Activated T-cell treated with anti-CD3 and anti-CD28 coated beads, Interleukin-2, amount 50 U/mL, for 1 hour (primary cell): ENCODE data around the gene SHANK1.
"Not testable (repeated sequence)": the region's sequence is repeated elsewhere in the genome, so short reads cannot be mapped to it uniquely, and the experiment has no call there.

Experiments
- DNase-seq: peaks from one replicate; pipeline ENCODE4 v3.0.0-alpha.2; 2020

SHANK1 gene

GRCh38 chr19:50629194-50629593 is 90.4 kb downstream of the SHANK1 start:
- no peak for DNase-seq

DNA sequence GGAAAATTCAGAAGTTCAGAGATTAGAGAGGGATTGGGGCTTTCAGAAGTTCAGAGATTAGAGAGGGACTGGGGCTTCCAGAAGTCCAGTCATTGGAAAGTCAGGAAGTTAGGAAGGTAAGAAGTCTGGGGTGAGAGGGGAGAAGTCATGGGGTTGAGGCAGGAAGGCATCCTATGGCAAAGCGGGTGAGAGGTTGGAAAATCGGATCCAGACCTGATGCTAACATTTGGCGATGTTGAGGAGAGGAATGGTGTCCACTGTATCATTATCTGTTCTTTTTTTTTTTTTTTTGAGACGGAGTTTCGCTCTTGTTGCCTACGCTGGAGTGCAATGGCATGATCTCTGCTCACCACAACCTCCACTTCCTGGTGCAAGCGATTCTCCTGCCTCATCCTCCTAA is 91.1 kb downstream of the SHANK1 start:
- DNase-seq, result no peak

GRCh38 chr19:50628146-50628545 is 91.5 kb downstream of the SHANK1 start:
- no peak for DNase-seq

- no peak for DNase-seq
Measured at GRCh38 chr19:50626795-50627194, 92.8 kb downstream of the SHANK1 start.

DNA sequence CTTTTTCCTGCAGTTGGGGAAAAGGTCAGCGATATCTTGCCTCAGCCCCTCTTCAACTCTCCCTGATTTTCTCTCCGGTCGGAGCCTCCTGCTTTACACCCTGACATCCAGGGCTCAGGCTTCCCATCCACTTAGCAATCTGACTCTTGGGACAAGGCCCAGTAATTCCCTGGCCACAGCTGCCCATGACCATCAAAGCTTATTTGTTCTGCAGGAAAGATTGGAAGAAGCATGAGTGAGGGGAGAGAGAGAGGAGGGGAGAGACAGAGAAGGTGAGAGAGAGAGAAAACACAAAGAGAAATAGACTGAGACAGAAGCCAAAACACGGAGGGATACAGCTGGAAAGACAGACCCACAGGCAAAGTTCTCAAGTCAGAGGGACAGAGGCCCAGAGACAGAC is 93.6 kb downstream of the SHANK1 start:
- DNase-seq, result no peak

DNA sequence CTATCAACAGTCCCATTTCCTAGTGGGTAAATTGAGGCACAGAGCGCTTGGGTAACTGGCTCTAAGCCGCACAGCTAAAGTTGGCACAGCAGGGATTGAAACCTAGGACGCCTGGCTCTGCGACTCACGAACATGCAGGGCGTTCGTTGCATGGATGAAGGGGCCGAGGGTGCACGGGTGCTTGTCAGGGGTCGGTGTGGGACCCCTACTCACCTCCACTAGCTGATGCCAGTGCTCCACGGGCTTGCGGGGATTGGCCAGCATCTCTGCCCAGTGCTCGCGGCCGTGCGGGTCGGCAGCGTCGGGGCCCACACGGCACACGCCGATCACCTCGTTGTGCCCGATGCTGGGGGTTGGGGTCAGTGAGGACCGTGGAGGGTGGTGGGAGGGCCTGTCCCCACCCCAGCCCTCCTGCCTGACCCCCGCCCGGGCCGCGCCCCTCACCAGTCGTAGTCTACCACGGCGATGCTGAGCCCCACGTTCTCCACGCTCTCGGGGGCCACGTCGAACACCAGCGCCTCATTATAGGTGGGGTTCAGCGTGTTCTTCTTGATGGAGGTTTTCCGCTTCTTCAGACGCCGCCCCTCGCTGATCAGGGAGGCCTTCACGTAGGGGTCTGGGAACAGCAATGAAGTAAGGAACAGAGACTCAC is 94.5 kb downstream of the SHANK1 start:
- DNase-seq, result no peak

GRCh38 chr19:50620394-50620906 is 99.2 kb downstream of the SHANK1 start:
- DNase-seq, result not testable (repeated sequence)

GRCh38 chr19:50619184-50619583 is 100.4 kb downstream of the SHANK1 start:
- DNase-seq, result not testable (repeated sequence)

- not testable (repeated sequence) for DNase-seq
Measured at GRCh38 chr19:50618379-50618778, 101.2 kb downstream of the SHANK1 start.

DNA sequence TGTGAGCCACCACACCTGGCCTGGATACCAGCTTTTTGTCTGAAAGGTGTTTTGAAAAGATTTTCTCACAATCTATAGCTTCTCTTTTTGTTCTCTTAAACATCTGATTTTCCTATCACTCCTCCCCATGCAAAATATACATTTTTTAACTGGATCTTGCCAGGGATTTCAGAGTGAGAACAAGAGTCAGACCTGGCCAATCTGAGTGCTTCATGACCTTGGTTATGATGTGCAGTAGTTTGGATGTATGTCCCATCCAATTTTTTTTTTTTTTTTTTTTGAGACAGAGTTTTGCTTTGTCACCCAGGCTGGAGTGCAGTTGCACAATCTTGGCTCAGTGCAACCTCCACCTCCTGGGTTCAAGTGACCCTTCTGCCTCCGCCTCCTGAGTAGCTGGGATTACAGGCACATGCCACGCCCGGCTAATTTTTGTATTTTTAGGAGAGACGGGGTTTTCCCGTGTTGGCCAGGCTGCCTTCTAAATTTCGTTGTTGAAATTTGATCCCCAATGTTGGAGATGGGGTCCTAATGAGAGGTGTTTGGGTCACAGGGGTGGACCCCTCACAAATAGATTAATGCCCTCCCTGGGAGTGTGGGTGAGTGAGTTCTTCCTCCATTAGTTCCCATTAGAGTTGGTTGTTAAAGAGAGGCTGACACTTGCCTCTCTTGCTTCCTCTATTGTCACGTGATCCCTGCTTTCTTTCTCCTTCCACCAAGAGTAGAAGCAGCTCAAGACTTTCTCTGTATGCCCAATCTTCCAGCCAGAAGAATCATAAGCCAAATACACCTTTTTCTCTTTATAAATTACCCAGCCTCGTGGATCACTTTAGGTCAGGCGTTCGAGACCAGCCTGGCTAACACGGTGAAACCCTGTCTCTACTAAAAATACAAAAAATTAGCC is 106.8 kb downstream of the SHANK1 start:
- DNase-seq, result not testable (repeated sequence)
